ENCODE results near the gene WNT8A. TPM values are rescaled to one million over a fixed set of nuclear protein-coding genes. Genes with fewer than 3 reads are reported as not detected.

WNT8A gene
- total and polyA plus RNA-seq, 2 donors = not detected

- H3K36me3 ChIP-seq (ENCODE audit: insufficient read depth) = no peaks in the 10 kb centered on the region
- 56% methylated on average over 7 of the region's 7 CpGs for WGBS
- no peak for DNase-seq (ENCODE audit: extremely low spot score)
- H3K4me3 ChIP-seq (ENCODE audit: low read depth, low read length) = no peak overlapping the region
- H3K4me1 ChIP-seq (ENCODE audit: insufficient read depth) = no peaks in the 10 kb centered on the region
- H3K27ac ChIP-seq (ENCODE audit: low read depth) = no peak overlapping the region
Observed at GRCh38 chr5:138102454-138103318, 18.9 kb downstream of the WNT8A start.

GRCh38 chr5:138103319-138103637, 19.4 kb downstream of the WNT8A start:
- H3K4me3 ChIP-seq (ENCODE audit: low read depth, low read length) = no peak overlapping the region
- no peaks in the 10 kb centered on the region for H3K36me3 ChIP-seq (ENCODE audit: insufficient read depth)
- no peak overlapping the region for H3K27ac ChIP-seq (ENCODE audit: low read depth)
- 17% methylated on average over 3 of the region's 3 CpGs for WGBS
- no peak for DNase-seq (ENCODE audit: extremely low spot score)
- H3K4me1 ChIP-seq (ENCODE audit: insufficient read depth) = no peaks in the 10 kb centered on the region

GRCh38 chr5:138105709-138106108, 21.9 kb downstream of the WNT8A start:
- H3K27ac ChIP-seq (ENCODE audit: low read depth) = no peak overlapping the region
- DNase-seq (ENCODE audit: extremely low spot score) = no peak
- H3K36me3 ChIP-seq (ENCODE audit: insufficient read depth) = no peaks in the 10 kb centered on the region
- WGBS = 95% methylated on average over 6 of the region's 6 CpGs
- H3K4me1 ChIP-seq (ENCODE audit: insufficient read depth) = no peaks in the 10 kb centered on the region
- no peak overlapping the region for H3K4me3 ChIP-seq (ENCODE audit: low read depth, low read length)

DNA sequence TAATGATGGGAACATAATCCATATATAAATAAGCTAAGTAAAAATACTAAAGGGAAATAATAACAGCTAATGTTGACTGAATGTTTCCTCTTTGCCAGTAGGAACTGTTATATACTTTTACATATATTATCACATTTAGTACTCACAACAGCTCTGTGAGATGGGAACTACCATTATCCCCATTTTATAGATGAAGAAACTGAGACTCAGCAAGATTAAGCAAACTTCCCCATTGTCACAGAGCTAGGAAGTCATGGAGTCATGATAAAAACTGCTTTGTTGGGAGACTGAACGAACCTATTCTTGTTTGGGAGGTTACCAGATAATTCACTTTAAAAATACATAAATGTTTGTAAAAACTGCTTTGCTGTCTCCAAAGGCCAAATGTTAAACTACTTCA, 23.4 kb downstream of the WNT8A start:
- Histone ChIP-seq H3K27ac (ENCODE audit: low read depth) (no peak overlapping the region), H3K4me1 (ENCODE audit: insufficient read depth) (no peaks in the 10 kb centered on the region), H3K36me3 (ENCODE audit: insufficient read depth) (no peaks in the 10 kb centered on the region), H3K4me3 (ENCODE audit: low read depth, low read length) (no peak overlapping the region)
- DNase-seq (ENCODE audit: extremely low spot score) = no peak
- WGBS = 31% methylated on average over 1 of the region's 1 CpG

- H3K36me3 ChIP-seq (ENCODE audit: insufficient read depth) = no peaks in the 10 kb centered on the region
- no peaks in the 10 kb centered on the region for H3K4me1 ChIP-seq (ENCODE audit: insufficient read depth)
- H3K27ac ChIP-seq (ENCODE audit: low read depth) = no peak overlapping the region
- H3K4me3 ChIP-seq (ENCODE audit: low read depth, low read length) = no peak overlapping the region
- DNase-seq (ENCODE audit: extremely low spot score) = no peak
- WGBS = 50% methylated on average over 1 of the region's 1 CpG
Observed at GRCh38 chr5:138109463-138110265, 25.8 kb downstream of the WNT8A start.

GRCh38 chr5:138110266-138110963, 26.6 kb downstream of the WNT8A start:
- no peak overlapping the region for H3K4me3 ChIP-seq (ENCODE audit: low read depth, low read length)
- H3K27ac ChIP-seq (ENCODE audit: low read depth) = no peak overlapping the region
- H3K4me1 ChIP-seq (ENCODE audit: insufficient read depth) = no peaks in the 10 kb centered on the region
- no peaks in the 10 kb centered on the region for H3K36me3 ChIP-seq (ENCODE audit: insufficient read depth)
- no peak for DNase-seq (ENCODE audit: extremely low spot score)
- WGBS = 48% methylated on average over 4 of the region's 4 CpGs

DNA sequence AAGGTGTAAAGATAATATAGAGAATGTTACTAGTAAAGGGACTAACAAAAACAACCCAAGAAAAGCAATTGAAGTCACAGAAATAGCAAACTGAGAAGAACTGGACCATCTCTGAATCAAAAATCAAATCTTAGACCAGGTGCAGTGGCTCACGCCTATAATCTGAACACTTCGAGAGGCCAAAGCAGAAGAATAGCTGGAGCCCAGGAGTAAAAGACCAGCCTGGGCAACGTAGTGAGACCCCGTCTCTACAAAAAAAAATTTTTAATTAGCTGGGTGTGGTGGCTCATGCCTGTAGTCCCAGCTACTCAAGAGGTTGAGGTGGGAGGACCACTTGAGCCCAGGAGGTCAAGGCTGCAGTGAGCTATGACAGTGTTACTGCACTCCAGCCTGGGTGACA, 27.3 kb downstream of the WNT8A start:
- Histone ChIP-seq H3K27ac (ENCODE audit: low read depth) (no peak overlapping the region), H3K4me1 (ENCODE audit: insufficient read depth) (no peaks in the 10 kb centered on the region), H3K36me3 (ENCODE audit: insufficient read depth) (no peaks in the 10 kb centered on the region), H3K4me3 (ENCODE audit: low read depth, low read length) (no peak overlapping the region)
- 78% methylated on average over 4 of the region's 4 CpGs for WGBS
- DNase-seq (ENCODE audit: extremely low spot score) = no peak

- Histone ChIP-seq H3K36me3 (ENCODE audit: insufficient read depth) (no peaks in the 10 kb centered on the region), H3K4me3 (ENCODE audit: low read depth, low read length) (no peak overlapping the region), H3K4me1 (ENCODE audit: insufficient read depth) (no peaks in the 10 kb centered on the region), H3K27ac (ENCODE audit: low read depth) (no peak overlapping the region)
- 16% methylated on average over 1 of the region's 1 CpG for WGBS
- DNase-seq (ENCODE audit: extremely low spot score) = no peak
Observed at GRCh38 chr5:138111937-138112336, 28.1 kb downstream of the WNT8A start.

GRCh38 chr5:138115254-138115653, 31.4 kb downstream of the WNT8A start:
- no peaks in the 10 kb centered on the region for H3K4me1 ChIP-seq (ENCODE audit: insufficient read depth)
- DNase-seq (ENCODE audit: extremely low spot score) = no peak

GRCh38 chr5:138128334-138128733, 44.5 kb downstream of the WNT8A start:
- H3K4me3 ChIP-seq (ENCODE audit: low read depth, low read length) = no peak overlapping the region
- H3K4me1 ChIP-seq (ENCODE audit: insufficient read depth) = no peaks in the 10 kb centered on the region
- WGBS = 39% methylated on average over 5 of the region's 5 CpGs
- DNase-seq (ENCODE audit: extremely low spot score) = no peak
- H3K36me3 ChIP-seq (ENCODE audit: insufficient read depth) = no peaks in the 10 kb centered on the region
- no peak overlapping the region for H3K27ac ChIP-seq (ENCODE audit: low read depth)

More at GRCh38 chr5:138115254-138115653, 31.4 kb downstream of the WNT8A start:
- no peaks in the 10 kb centered on the region for H3K36me3 ChIP-seq (ENCODE audit: insufficient read depth)
- H3K27ac ChIP-seq (ENCODE audit: low read depth) = no peak overlapping the region
- H3K4me3 ChIP-seq (ENCODE audit: low read depth, low read length) = no peak overlapping the region

GRCh38 chr5:138129347-138129746, 45.5 kb downstream of the WNT8A start:
- Histone ChIP-seq H3K4me3 (ENCODE audit: low read depth, low read length) (no peak overlapping the region), H3K36me3 (ENCODE audit: insufficient read depth) (no peaks in the 10 kb centered on the region), H3K4me1 (ENCODE audit: insufficient read depth) (no peaks in the 10 kb centered on the region), H3K27ac (ENCODE audit: low read depth) (no peak overlapping the region)
- DNase-seq (ENCODE audit: extremely low spot score) = no peak
- 80% methylated on average over 6 of the region's 6 CpGs for WGBS

DNA sequence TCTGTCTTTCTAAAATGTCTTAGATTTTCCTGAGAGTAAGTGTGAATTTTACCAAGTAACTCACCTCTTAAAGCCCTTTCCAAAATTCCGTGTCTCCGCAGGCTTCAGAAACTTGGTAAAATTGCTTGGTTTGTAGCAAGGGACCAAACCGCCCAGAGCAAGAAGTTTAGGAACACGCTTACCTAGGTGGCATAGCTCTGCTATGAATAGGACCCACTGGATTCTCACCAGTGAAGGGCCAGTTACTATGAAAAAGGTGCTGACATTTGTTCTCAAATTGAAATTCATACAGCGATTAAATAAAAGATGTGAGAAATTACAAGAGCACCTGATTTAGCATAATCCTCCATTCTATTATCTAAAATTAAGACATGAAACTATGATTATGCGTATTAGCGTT, 48.7 kb downstream of the WNT8A start:
- Histone ChIP-seq H3K4me1 (ENCODE audit: insufficient read depth) (no peaks in the 10 kb centered on the region), H3K36me3 (ENCODE audit: insufficient read depth) (no peaks in the 10 kb centered on the region), H3K4me3 (ENCODE audit: low read depth, low read length) (no peak overlapping the region), H3K27ac (ENCODE audit: low read depth) (no peak overlapping the region)
- 92% methylated on average over 7 of the region's 7 CpGs for WGBS
- DNase-seq (ENCODE audit: extremely low spot score) = no peak

DNA sequence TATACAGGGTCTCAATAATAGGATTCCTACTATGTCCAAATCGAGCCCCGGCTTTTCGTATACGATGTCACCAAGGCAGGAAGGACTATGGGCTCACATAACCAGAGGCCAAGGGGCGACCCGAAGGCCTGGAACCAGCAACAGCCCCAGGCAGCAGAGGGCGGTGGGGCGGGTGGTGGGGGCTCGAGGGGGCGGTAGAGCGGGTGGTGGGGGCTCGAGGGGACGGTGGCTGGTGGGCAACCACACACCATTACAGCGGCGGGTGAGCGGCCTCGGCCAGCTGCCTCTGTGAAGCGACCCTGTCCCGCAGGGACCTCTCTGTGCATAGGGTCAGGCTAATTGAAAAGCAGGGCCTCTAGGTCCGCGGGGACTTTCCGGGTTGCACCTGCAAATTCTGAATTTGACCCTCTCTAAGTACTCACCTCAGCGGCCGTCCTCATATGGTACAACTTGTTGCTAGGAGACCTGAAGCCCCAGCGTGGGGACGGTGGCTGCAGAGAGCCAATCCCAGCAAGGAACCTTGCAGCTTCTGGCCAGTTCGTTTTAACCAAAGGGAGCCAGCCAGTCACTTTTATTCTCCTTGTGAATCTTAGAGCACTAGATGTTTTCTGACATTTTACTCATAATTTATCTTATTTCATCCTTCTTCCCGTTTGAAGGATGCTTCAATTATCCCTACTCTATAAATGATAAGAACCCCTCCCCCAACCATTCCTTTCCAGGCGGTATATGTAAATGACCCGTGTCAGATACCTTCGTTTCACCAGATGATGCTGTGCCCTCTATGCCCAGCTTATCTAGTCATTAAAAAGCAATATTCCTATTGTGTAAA, 55.3 kb downstream of the WNT8A start, which contains the start of gene NME5:
Gene NME5, minus strand, starts transcription at position 480 of the 832 bp plus-strand sequence. CDS start 648 bp downstream, outside the sequence.
- DNase-seq (ENCODE audit: extremely low spot score) = peak; percentile 15
- Histone ChIP-seq H3K4me1 (ENCODE audit: insufficient read depth) (no peaks in the 10 kb centered on the region), H3K27ac (ENCODE audit: low read depth) (peak within 1 kb of the TSS; percentile 10), H3K36me3 (ENCODE audit: insufficient read depth) (no peaks in the 10 kb centered on the region), H3K4me3 (ENCODE audit: low read depth, low read length) (peak within 1 kb of the TSS; percentile 63)
- WGBS = 4% methylated on average over 31 of the region's 31 CpGs

Data from urinary bladder (tissue), 4 donors.